ENCODE measurements around the gene PPM1H.

DNA sequence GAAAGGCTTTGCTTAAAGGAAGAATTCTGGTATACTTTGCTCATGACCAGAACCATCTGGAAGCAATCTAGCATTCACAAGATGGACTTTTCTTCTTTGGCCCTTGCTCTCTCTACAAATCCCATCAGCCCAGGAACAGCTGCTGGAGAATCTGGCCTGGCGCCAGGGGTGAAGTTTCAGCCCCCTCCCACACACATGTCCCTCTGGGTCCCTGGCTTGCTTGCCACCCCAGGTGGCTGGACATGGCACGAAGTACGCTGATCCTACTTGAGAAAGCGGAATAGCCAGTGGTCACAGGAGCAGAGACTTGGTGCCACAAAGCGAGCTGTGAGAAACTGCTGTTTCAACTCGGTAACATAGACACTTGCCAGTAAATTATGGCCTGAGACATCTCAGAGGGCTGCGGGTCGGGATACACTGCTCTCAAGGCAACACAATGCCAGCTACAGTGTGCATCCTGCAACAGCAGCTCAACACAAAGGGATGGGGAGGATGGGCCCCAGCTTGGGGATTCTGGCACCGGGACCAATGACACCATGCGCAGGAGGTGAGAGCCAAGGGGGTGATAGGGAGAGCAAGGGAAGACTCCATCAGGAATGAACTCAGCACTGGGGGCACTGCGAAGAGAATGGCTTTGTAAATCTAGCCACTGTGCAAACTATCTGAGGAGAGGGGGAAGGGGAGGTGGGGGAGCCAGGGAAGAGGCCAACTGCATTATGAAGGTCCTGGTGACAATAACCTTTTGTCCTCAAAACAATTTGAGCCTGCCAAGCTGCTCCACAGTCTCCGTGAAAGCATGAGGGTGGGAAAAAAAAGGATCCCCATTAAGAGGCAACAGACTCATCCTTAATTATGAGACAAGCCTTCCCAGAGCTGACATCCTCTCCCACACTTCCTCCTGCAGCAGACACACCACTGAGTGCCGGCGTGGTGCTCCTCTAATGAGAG is 219.9 kb downstream of the PPM1H start:
- TF ChIP-seq IRF2 (CRISPR knock-in tag; IDR thresholded peaks at IDR 0.05; ENCODE audit: borderline replicate concordance, low read depth) (no peak), ATF3 (CRISPR knock-in tag; conservative IDR thresholded peaks at IDR 0.05) (no peak), ZNF423 (CRISPR knock-in tag; IDR thresholded peaks at IDR 0.05) (no peak), CREB1 (CRISPR knock-in tag; IDR thresholded peaks at IDR 0.05) (no peak)
- TF ChIP-seq, protein P1, sequence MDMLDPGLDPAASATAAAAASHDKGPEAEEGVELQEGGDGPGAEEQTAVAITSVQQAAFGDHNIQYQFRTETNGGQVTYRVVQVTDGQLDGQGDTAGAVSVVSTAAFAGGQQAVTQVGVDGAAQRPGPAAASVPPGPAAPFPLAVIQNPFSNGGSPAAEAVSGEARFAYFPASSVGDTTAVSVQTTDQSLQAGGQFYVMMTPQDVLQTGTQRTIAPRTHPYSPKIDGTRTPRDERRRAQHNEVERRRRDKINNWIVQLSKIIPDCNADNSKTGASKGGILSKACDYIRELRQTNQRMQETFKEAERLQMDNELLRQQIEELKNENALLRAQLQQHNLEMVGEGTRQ (CRISPR knock-in tag; IDR thresholded peaks at IDR 0.05): no peak
- TF ChIP-seq, protein P2, sequence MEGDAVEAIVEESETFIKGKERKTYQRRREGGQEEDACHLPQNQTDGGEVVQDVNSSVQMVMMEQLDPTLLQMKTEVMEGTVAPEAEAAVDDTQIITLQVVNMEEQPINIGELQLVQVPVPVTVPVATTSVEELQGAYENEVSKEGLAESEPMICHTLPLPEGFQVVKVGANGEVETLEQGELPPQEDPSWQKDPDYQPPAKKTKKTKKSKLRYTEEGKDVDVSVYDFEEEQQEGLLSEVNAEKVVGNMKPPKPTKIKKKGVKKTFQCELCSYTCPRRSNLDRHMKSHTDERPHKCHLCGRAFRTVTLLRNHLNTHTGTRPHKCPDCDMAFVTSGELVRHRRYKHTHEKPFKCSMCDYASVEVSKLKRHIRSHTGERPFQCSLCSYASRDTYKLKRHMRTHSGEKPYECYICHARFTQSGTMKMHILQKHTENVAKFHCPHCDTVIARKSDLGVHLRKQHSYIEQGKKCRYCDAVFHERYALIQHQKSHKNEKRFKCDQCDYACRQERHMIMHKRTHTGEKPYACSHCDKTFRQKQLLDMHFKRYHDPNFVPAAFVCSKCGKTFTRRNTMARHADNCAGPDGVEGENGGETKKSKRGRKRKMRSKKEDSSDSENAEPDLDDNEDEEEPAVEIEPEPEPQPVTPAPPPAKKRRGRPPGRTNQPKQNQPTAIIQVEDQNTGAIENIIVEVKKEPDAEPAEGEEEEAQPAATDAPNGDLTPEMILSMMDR (IDR thresholded peaks at IDR 0.05): no peak

Measured in WTC11 (cell line).